HG02884 (cell line): ENCODE results near the gene SRC.

ENCODE experiments used
- ATAC-seq: cut with Tn5 transposase; IDR thresholded peaks from one replicate; pipeline ENCODE4 v1.9.1; 2021; ENCODE audit warnings: mild to moderate bottlenecking, moderate library complexity; ENCODE audit not compliant: unreplicated experiment

Gene SRC

DNA sequence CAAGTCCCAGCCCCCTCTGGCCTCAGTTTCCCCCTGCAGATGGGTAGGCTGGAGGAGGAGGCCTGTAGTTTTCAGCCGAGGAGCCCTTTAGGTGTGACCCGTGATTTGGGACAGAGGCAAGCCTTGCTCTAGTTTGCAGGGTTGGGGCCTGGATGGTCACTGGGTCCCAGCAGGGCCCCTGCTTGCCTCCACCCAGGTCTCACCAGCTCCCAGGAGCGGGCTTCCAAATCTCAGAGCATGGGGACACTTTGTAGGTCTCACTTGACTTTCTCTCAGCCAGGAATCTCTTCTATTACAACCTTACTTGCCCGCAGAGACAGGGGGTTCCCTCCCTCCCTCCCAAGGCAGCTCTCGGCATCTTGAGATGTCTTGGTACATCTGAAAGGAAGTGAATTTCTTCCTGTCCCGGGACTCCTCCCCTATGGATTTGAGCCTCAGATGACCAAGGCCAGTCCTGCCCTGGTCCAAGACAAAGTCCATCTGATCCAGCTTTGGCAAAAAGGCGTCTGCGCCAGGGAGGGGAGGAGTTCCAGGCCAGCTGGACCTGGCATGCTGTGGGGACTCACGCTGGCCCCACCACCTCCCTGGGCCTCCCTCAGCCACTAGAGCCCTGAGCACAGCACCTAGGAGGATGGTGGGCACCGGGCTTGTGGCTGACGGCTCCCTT, 47.4 kb downstream of the SRC start:
- ATAC-seq: no peak

DNA sequence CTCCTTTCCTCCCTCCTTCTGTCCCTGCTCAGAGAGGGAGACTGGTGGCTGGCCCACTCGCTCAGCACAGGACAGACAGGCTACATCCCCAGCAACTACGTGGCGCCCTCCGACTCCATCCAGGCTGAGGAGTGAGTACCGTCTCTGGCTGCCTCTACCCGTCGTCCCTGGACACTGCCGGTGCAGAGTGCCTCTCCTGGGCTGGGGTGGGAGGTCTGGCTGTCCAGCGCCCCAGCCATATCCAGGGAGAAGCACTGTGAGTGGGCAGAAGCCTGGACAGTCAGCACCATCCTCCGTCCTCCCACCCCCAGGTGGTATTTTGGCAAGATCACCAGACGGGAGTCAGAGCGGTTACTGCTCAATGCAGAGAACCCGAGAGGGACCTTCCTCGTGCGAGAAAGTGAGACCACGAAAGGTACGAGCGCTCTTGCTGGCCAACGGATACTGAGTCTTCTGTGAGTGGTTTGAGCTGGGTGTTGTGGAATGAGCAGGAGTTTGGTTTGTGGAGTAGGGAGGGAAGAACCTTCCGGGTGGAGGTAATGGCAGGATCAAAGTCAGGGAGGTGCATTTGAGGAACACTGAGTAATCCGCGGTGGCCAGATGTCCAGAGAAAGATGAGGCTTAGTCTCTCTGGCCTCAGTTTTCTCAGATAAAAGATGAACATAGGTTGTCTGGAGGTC, 48.1 kb downstream of the SRC start:
- ATAC-seq: no peak

DNA sequence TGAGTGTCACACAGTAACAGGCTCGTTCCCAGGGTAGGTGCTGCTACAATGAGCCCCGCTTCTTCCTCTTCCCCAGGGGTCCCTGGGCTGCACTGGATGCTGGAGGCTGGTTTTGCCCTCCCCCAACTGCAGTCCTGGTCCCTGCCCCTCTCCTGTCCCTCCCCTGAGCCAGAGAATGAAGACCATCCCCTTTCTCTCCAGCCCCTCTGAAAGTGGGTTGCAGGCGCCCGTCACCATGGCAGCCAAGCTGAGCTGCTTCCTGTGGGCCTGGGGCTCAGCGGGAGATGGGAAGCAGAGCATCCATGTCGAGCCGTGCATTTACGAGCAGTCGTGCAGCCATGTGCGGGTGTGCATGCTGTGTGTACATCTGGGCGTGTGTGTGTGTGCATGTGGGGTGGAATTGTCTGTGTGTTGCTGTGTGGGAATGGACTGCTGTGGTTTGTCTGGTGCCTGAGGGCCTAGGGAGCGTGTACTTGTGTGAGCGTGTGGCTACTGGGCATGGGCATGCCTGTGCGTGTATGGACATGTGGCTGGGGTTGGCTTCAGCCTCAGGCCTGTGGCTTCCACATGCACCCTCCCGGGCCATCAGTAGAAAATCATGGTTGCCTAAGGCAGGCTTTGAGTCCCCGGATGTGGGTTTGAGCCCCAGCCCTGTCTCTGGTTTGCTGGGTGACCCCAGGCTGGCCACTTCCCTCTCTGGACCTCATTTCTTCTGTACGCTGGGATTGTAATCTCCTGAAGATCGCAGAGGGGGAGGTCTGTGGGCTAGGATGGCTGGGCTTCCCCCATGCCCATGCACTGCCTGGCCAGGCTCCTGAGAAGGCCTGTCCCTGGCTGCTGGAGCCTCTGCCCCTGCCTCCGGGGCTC, 48.8 kb downstream of the SRC start:
- no peak for ATAC-seq

DNA sequence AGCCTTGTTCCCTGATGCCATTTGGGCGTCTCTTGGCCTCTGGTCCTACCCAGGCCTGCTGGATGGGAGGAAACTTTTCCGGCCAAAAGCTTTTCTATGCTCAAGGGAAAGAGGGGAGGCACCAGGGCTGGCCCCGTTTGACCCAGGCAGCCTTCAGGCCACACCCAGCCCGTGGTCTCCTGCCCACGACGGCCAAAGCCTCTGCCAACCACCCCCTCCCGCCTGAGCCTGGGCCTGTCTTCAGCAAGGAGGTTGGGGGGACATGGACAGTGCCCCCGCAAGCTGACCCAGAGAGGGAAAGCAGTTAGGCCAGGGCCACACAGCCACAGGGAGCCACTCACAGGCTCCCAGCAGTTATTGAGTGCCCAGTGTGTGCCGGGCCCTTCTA, 49.5 kb downstream of the SRC start:
- no peak for ATAC-seq

DNA sequence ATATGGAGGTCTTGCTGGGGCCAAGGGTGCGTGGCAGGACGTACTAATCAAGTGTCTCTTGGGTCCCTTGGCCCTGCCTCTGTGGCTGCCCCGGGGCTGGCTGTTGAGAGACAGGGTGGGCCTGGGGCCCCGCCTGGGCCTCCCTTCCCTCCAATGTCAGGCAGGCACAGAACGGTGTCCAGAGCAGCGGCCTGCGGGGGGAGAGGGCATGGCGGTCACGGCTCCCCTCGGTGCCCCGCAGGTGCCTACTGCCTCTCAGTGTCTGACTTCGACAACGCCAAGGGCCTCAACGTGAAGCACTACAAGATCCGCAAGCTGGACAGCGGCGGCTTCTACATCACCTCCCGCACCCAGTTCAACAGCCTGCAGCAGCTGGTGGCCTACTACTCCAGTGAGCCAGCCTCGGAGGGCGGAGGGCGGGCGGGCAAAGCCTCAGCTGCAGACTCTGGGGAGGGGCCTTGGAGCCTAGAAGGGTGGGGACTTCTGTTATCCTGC, 50.0 kb downstream of the SRC start:
- ATAC-seq: no peak

DNA sequence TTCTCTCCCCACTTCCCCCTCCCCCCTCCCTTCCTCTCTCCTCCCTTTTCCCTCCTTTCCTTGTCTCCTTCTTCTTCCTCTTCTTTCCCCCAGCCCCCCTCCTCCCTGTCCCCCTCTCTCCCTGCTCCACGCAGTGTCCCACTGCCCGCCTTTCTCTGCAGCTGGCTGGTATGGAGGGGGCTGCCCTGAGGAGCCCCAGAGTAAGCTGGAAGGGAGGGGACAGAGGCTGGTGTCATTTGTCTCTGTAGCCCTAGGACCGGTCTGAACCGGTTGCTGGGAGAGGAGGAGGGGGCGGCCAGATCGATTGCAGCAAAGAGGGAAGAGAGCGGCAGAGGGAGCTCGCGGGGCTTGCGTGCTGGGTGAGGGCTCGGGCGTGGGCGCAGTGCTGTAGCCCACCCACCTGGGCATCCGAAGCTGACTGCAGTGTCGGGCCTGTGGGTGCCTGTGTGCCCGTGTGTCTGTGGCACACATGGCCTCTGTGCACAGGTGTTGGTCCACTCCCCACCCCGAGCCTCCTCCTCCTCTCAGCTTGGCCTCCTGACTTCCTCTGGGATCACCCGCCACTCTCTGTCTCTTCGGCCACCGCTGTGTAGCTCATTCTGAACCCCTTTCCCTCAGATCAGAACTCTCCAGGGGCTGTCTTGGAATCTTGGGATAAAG, 50.6 kb downstream of the SRC start:
- no peak for ATAC-seq

DNA sequence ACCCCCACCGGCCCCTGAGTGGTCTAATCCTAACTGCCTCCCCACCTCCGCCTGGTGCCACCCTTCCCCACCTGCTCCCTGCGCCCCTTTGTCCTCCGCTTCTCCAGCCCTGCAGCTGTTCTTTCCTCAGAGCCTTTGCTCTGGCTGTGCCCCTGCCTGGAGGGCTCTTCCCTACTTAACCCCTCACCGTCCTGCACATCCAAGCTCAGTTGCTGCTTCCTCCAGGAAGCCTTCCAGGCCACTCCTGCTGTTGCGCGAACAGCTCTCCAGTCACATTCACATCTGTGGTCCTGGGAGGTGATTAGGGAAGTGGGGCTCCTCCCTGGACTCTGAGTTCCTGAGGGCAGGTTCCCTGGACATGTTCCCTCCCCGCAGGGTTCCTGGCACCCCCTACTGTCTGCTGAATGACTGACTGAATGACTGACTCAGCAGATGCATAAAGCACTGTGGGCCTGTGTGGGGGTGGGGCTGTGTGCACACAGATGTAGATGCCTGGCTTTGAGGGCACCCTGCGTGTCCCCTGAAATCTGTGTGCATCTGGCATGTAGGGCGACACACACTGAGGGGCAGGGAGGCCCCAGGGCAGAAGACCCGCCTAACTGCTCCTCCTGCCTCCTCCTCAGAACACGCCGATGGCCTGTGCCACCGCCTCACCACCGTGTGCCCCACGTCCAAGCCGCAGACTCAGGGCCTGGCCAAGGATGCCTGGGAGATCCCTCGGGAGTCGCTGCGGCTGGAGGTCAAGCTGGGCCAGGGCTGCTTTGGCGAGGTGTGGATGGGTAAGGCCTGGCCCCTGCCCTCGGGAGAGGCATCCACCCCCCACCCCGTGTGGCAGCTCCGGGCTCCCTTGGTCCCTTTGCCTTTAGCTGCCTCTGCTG, 51.4 kb downstream of the SRC start:
- ATAC-seq: no peak

DNA sequence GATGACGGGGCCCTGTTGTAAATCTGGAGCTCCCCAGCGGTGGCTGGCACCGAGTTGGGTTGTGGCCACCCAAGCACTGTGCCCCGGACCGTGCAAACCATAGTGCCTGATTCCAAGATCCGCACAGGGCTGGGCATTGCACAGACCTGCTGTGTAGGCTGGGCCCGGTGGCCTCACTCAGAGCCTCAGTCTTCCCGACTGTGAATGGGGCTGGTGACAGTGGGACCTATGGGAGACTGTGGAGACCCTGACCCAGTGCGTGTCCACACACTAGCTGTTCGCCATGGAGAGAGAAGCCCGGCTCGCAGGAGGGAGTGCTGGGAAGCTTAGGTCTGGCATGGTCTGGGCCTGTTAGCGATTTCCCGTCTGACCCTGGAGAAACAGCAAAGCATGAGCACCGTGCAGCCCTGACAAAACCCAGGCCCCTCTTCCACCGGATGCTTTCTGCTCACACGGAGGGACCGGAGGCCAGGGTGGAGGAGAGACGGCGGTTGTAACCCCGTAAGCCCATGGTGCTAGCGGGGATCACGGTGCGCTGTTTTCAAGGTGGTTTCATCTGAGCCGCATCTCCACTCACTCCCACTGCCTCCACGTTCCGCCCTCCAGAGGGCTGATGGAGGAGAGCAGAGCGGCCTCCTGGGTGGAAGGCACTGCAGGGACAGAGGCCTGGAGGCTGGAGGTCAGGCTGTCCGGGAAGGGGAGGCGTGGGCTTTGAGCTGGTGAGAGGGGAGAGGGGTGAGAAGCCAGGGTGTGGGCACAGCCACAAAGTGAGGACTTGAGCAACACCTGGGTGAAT, 52.2 kb downstream of the SRC start:
- no peak for ATAC-seq

DNA sequence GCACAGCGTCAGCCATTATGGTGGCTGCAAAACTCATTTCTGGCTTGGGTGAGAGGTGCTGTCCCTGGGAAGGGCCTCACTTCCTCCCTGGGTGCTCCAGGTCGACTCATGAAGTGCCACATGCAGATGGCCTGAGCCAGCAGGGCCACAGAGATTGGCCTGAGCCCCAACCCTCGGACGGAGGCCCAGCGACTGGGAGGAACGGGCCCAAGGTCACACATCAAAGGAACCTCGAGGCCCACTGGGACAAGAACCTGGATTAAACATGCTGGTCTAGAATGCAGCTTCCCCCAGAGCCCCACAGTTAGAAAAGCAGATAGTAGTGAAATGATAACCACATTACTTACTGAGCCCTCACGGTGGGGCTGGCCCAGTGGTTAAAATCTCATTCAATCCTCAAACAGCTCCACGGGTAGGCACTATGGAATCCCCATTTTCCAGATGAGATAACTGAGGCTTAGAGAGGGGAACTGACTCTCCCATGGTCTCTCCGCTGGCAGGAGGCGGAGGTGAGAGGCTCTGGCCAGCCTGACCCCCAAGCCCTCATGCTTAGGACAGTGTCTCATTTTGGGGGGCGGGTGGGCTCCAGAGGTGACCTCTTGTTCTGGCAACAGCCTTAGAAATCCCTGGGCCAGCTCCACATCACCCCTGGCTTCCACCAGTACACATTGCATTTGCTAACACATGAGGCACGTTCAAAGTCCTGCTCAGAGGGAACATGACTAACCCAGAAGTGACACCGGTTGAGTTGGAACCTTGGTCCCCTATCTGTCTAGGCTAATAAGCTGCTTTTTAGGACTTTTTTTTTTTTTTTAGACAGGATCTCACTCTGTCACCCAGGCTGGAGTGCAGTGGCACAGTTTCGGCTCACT, 53.0 kb downstream of the SRC start:
- ATAC-seq: no peak

DNA sequence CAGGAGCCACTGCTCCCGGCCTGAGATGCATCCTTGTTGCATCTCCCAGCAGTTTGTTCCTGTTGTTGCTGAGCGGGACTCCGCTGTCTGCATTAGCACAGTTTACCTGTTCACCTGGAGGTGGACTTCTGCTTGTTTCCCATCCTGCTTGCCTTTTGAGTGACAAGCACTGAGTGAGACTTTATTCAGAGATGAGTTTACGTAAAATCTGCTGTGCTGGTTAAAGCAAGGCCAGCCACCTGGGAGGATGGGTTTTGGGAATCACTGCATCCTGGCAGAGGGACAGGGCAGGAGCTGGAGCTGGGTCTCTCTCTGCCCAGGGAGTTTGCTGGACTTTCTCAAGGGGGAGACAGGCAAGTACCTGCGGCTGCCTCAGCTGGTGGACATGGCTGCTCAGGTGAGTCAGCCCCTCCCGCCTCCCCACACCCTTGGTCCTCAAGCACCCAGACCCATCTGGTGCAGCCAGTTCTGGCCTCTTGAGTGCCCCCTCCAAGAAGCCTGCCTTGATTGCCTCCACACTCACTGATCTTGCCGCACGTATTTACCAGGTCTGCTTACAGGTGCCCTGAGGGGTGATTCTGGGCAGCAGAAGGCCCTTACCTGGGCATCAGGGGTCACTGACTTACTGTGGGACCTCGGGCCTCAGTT, 55.5 kb downstream of the SRC start:
- ATAC-seq: no peak

DNA sequence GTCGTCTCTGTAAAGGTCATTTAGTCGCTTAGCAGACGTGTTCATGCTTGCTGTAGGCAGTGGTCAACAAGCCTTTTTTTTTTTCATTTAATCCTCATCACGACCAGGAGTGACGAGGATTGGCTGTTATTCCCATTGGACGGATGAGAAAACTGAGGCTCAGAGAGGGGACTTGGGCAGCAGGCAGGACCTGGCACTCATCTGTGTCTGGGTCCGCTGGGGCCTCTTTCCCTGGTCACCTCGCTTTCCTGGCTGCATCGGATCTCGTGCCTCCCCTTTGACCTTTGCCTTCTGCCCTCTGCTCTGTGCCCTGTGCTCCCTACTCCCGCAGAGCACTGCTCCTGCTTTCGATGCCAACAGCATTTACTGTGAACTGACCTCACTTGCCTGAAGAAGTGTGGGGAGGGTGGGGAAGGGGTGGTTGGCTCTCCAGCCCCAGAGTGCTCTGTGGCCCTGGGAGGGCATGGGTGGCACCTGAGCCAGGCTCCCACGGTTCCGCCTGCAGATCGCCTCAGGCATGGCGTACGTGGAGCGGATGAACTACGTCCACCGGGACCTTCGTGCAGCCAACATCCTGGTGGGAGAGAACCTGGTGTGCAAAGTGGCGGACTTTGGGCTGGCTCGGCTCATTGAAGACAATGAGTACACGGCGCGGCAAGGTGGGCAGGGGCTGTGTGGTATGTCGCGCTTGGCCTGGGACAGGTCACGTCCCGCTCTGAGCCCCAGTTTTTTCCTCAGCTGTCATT, 56.2 kb downstream of the SRC start:
- no peak for ATAC-seq

DNA sequence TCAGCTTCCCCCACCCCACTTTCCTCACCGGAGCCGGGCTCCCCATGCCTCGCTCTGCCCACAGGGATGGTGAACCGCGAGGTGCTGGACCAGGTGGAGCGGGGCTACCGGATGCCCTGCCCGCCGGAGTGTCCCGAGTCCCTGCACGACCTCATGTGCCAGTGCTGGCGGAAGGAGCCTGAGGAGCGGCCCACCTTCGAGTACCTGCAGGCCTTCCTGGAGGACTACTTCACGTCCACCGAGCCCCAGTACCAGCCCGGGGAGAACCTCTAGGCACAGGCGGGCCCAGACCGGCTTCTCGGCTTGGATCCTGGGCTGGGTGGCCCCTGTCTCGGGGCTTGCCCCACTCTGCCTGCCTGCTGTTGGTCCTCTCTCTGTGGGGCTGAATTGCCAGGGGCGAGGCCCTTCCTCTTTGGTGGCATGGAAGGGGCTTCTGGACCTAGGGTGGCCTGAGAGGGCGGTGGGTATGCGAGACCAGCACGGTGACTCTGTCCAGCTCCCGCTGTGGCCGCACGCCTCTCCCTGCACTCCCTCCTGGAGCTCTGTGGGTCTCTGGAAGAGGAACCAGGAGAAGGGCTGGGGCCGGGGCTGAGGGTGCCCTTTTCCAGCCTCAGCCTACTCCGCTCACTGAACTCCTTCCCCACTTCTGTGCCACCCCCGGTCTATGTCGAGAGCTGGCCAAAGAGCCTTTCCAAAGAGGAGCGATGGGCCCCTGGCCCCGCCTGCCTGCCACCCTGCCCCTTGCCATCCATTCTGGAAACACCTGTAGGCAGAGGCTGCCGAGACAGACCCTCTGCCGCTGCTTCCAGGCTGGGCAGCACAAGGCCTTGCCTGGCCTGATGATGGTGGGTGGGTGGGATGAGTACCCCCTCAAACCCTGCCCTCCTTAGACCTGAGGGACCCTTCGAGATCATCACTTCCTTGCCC, 57.4 kb downstream of the SRC start:
- ATAC-seq: no peak

DNA sequence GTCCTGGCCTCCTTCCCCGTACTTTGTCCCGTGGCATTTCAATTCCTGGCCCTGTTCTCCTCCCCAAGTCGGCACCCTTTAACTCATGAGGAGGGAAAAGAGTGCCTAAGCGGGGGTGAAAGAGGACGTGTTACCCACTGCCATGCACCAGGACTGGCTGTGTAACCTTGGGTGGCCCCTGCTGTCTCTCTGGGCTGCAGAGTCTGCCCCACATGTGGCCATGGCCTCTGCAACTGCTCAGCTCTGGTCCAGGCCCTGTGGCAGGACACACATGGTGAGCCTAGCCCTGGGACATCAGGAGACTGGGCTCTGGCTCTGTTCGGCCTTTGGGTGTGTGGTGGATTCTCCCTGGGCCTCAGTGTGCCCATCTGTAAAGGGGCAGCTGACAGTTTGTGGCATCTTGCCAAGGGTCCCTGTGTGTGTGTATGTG, 58.5 kb downstream of the SRC start:
- no peak for ATAC-seq

DNA sequence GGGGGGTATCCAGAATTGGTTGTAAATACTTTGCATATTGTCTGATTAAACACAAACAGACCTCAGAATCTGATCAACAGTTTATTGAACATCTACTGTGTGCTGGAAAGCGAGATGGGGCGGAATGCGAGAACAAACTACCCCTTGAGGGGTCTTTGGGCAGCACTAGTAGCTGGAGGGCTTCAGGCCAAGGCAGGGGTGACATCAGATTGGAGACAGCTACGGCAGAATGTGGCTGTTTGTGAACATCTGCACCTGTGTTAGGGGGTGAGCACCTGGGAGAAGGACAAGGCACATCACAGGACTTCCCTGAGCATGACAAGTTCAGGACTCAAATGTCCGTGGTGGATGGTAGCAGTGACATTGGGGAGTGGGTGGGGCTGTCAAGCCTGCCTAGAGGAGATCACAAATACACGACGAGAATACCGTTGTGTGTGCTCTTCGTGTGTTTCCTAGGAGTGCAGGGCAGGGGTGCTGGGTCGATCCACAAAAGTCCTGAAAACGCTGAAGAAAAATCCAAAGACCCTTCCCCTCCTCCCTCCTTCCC, 59.5 kb downstream of the SRC start:
- ATAC-seq: no peak

DNA sequence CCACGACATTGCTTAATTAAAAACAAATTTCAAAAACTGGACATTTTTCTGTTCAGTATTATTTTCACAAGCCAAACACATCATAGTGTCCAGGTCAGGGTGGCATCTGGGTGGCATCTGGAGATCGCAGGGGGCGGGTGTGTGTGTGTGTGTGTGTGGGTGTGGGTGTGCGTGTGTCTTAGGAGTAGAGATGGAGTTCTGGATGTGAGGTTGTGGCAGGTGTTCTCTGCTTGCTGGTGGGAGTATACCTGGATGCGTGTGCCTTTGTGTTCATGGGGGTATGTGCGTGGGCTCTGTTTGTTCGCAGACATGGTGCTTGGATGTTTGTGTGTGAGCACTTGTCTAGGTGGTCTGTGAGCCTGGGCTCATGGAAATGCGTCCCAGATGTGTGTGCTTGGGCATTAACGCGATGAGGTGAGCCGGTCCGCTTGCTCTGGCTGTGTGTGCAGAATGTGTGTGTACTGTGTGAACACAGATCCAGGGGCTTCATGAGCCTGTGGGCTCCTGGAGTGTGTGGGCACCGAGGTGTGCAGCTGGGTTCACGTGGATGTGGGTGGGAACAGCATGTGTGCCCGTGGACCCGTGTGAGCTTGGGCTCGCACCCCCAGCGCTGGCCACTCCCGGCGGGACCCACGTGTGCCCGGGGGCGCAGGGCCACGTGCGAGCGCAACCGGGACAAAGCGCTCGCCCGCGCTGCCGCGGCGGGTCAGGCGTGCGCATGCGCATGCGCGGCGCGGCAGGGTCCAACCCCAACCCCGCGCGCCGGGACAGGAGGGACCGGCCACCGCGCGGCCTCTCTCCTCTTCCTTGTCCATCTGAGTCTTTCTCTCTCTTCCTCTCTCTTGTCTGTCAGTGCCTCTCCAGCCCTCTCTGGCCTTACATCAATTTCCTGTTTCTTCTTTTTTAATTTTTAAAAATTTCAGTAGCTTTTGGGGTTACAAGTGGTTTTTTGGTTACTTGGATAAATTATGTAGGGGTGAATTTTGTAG, 60.4 kb downstream of the SRC start:
- ATAC-seq: no peak
